ENCODE measurements around the gene TICRR.
"Not testable (repeated sequence)": the region's sequence is repeated elsewhere in the genome, so short reads cannot be mapped to it uniquely, and the experiment has no call there.

Gene TICRR

DNA sequence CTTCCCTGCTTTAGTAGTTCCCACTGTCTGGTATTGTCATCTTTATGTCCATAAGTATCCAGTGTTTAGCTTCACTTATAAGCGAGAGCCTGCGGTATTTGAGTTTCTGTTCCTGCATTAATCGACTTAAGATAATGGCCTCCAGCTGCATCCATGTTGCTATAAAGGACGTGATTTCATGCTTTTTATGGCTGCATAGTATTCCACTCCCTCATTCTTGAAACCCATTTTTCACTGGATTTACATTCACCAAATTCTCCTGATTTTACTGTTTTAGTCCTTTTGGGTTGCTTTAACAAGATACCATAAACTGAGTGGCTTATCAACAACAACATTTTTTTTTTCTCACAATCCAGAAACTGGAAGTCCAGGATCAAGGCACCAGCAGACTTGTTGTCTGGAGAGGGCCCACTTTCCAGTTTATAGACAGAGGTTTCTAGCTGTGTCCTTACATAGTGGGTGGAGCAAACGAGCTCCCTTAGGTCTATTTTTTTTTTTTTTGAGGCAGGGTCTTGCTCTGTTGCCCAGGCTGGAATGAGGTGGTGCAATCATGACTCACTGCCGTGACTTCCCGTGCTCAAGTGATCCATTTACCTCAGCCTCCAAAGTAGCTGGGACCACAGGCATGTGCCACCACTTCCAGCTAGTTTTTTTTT, 6.1 kb upstream of the TICRR start:
- DNase-seq (ENCODE audit: low read depth in 3 of 3): no peak

DNA sequence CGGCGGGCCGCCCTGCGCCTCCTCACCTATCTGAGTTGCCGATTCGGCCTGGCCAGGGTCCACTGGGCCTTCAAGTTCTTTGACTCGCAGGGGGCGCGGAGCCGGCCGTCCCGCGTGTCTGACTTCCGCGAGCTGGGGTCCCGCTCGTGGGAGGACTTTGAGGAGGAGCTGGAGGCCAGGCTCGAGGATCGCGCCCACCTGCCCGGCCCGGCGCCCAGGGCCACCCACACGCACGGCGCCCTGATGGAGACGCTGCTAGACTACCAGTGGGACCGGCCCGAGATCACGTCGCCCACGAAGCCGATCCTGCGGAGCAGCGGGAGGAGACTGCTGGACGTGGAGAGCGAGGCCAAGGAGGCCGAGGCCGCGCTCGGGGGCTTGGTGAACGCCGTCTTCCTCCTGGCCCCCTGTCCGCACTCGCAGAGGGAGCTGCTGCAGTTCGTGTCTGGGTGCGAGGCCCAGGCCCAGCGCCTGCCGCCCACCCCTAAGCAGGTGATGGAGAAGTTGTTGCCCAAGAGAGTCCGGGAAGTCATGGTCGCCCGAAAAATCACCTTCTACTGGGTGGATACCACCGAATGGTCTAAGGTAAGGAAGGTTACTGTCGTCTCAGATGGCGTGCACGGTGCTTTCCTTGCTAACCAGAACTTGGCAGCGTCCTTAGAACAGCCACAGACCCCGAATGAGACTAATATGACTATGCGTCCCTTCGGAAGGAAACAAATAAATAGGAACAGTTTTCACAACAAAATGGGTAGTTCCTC, 567 bp downstream of the TICRR start:
- no peak for DNase-seq (ENCODE audit: low read depth in 3 of 3)

DNA sequence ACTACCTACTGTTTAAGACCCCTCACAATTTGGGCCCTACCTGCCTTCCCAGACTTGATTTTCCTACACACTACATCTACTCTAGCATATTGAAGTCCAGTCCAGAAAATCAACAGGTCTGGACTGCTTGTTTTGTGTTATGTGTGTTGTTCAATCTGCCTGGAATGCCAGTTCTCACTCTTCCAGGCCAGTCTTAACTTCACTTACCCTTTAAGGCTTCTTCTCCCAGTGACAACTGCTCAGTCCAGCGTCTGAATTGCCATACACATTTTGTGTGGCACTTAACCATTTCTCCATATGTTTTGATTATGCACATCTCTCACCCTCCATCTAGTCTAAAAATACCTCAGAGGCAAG, 1.1 kb downstream of the TICRR start:
- DNase-seq (ENCODE audit: low read depth in 3 of 3): no peak

DNA sequence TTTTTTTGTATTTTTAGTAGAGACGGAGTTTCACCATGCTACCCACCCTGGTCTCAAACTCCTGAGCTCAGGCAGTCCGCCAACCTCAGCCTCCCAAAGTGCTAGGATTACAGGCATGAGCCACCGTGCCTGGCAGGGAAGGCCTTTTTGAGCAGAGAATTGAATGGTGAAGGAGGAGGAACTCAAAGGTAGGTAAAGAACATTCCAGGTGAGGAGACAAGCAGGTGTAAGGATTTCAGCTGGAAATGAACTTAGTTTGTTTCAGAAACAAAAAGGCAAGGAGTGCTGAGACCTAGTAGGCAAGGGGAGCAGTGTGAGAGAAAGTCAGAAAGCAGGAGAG, 2.5 kb downstream of the TICRR start:
- no peak for DNase-seq (ENCODE audit: low read depth in 3 of 3)

DNA sequence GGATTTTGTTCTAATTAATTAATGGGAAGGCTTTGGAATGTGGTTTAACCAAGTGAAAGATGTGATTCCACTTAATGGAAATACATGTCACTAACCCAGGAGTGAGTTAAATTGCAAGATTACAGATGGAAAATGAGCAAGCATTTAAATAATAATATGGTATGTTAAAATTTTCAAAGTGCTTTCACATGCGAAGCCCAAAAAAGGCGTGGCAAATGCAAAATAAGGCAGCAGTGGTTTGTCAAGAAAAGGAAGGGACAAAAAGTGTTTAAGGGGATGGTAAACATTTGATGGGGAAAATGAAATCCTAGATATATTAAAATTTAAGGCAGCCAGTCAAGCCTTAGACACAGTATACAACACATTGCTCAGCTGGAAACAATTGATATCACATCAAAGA, 2.9 kb downstream of the TICRR start:
- DNase-seq (ENCODE audit: low read depth in 3 of 3): no peak

DNA sequence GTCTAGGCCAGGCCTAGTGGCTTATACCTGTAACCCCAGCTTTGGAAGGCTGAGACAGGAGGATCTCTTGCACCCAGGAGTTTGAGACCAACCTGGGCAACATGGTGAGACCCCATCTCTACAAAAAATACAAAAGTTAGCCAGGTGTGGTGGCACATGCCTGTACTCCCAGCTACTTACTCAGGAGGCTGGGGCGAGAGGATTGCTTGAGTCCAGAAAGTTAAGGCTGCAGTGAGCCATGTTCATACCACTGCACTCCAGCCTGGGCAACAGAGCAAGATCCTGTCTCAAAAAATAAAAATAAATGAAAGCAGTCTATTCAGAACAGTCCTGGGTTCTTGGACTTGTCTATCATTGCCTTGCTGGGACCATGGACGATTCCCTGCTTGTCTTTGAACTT, 5.5 kb downstream of the TICRR start:
- DNase-seq (ENCODE audit: low read depth in 3 of 3): not testable (repeated sequence)

DNA sequence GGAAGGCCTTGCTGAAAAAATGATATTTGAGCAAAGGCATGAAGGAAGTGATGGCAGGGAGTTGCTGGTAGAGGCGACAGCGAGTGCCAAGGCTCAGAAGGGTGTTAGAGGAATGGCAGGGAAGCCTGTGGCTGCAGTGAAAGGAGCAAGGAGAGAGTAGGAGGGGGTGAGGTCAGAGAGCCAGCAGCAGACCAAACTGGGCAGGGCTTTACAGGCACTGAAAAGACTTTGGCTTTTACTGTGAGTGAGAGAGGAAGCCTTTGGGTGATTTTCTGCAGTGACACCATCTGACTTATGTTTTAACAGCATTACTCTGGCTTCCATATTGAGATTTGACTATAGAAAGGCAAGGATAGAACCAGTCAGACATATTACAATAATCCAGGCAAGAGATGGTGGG, 11.4 kb downstream of the TICRR start:
- DNase-seq (ENCODE audit: low read depth in 3 of 3): no peak

DNA sequence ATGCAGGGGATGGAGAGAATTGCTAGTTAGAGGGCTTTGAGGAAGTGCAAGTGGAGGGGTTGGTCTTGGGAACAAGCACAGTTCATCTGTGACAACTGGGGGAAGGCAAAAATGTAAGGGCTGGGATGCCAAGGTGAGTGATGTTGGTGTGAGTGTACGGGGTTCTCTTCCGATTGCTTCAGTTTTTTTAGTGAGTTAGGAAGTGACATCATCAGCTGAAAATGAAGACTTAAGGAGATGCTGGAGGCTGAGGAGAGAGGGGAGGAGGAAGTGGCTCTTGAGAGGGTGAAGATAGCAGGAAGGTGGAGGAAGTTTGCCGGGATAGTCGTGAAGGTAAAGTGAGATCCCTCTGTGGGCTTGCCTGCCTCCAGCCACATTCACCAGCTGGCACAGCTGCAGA, 12.7 kb downstream of the TICRR start:
- no peak for DNase-seq (ENCODE audit: low read depth in 3 of 3)

DNA sequence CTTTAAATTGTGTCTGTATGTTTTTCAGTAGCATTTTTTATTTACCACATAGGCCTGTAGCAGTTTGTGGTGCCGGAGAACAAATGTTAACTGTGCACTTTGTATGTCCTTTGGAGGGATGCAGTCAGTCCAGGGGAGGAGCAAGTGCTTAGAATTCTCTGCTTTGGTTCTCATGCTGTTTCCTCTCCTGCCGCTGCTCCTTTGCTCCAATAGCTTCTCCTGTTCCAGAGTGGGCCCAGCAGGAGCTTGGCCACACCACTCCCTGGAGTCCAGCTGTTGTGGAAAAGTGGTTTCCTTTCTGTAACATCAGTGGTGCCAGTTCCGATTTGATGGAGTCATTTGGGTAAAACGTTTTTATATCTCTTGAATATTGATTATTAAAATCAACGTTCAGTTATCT, 16.6 kb downstream of the TICRR start:
- DNase-seq (ENCODE audit: low read depth in 3 of 3): no peak

DNA sequence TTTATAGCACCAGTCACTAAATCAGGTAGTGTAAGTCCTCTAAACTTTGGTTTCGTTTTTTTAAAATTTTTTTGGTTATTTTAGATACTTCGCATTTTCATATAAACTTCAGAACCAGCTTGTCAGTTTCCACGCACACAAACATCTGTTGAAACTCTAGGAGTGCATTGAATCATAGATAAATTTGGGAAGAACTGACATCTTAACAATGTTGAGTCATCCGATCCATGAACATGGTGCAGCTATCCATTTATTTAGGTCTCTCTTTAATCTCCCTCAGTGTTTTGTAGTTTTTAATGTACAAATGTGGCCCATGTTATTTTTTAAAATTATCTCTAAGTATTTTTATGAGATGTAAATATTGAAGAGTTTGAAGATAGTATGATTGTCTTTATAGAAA, 17.7 kb downstream of the TICRR start:
- no peak for DNase-seq (ENCODE audit: low read depth in 3 of 3)

DNA sequence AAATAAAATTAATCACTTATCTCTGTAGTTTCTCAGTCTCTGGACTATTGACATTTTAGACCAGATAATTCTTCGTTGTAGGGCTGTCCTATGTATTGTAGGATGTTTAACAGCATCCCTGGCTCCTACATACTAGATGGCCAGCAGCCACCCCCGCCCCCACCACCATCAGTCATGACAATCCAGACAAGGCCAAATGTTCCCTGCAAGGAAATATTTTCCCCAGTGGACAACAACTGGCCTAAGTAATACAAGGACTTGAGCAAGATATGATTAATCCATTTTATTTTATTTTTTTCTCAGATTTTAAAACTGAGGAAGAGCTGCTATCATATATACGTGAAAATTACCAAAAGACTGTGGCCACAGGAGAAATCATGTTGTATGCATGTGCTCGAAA, 23.8 kb downstream of the TICRR start:
- no peak for DNase-seq (ENCODE audit: low read depth in 3 of 3)

DNA sequence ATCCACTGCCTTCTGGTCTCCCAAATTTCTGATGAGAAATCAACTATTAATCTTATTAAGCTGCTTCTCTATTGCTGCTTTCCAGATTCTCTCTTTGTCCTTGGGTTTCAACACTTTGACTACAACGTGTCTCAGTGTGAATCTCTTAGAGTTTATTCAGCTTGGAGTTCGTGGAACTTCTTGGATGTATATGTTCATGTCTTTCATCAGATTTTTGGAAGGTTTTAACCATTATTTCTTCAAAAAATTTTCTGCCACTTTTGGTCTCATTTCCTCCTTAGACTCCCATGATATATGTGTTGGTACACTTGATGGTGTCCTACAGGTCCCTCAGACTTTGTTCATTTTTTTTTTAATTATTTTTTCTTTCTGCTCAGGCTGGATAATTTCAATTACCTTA, 36.0 kb downstream of the TICRR start:
- DNase-seq (ENCODE audit: low read depth in 3 of 3): no peak

DNA sequence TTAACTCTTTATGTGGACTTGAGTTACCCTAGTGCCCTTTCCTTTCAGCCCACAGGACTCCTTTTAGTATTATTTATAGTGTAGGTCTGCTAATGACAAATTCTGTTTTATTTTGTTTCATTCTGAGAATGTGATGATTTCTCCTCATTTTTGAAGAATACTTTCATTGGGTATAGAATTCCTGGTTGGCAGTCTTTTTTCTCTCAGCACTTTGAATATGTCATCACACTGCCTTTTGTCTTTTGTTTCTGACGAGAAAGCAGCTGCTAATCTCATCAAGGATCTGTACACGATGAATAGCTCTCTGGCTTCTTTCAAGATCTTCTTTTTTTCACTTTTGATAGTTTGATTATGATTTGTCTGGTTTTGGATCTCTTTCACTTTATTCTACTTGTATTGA, 37.8 kb downstream of the TICRR start:
- DNase-seq (ENCODE audit: low read depth in 3 of 3): no peak

DNA sequence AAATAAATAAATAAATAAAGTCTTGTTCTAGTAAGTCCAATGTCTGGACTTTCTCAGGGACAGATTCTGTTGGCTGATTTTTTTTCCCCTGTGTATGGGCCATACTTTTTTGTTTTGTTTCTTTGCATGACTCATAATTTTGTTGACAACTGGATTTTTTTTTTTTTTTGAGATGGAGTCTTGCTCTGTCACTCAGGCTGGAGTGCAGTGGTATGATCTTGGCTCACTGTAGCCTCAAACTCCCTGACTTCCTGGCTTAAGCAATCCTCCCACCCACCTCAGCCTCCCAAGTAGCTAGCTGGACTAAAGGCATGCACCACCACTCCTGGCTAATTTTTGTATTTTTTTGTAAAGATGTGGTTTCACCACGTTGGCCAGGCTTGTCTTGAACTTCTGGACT, 38.9 kb downstream of the TICRR start:
- no peak for DNase-seq (ENCODE audit: low read depth in 3 of 3)

DNA sequence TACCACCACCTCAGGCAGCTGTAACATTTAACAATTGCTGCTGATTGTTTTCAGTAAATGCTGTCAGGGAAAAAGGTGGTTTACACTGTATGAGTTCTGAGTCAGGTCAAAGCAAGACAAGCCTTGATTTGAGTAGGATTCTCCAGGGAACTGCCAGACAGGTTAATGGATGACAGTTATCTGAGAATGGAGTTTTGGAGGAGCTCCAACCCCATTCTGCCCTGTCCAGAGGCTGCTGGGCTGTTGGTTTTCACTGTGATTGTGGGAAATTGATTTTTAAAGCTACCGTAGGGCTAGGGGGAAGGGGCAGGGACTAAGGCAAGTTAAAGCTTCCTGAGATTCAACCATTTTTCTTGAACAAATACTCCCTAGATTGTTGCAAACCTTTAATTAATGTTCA, 39.9 kb downstream of the TICRR start:
- DNase-seq (ENCODE audit: low read depth in 3 of 3): no peak

DNA sequence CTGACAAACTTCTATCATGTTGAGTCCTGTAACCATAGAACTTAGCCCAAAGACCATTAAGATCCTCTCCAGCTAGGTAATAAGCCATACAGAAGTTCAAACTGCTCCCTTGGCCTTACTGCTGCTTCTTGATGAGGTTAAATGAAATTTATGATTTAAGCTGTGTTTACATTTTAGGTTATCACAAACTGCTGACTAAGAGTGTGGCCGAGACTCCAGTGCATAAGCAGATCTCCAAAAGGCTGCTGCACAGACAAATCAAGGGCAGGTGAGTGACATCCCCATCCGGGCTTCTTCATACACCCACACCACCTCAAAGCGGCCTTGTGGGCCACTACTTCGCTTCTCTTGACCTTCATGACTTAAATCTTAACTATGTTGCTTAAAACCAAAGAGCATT, 41.0 kb downstream of the TICRR start:
- DNase-seq (ENCODE audit: low read depth in 3 of 3): no peak

DNA sequence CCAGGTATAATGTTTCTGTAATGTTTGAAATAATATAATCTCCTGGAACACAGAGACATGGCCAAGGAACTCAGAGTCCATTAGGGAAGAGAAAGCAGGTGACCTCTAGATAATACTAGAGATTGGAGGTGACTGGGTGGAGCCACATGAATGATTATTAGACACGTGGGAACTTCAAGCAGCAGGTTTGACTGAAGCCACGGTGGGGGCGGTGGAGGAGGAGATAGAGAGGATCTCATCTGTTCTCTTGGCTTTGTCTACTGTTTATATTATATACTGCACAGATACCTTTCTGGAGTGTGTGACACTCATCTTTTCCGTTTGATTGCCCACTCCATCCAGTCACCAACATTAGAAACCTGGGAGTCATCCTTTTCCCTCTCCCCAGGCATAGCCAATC, 46.3 kb downstream of the TICRR start:
- DNase-seq (ENCODE audit: low read depth in 3 of 3): no peak

DNA sequence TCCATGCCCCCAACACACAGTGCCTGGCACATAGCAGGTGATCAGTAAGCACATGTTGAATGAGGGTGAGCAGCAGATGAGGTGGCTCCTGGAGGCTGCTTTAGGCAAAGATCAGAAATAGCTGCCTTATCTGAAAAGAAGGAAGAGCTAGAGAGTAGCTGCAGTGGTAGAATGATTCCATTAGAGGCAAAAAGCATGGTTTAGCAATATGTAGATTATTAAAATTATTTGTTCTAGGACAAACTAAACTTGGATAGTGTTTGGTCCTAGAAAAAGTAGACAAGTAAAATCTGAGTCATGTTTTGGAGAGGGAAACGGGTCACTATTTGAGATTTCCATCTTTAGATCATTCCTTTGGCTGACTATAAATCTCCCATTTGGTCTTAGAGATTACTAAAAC, 47.9 kb downstream of the TICRR start:
- DNase-seq (ENCODE audit: low read depth in 3 of 3): no peak

DNA sequence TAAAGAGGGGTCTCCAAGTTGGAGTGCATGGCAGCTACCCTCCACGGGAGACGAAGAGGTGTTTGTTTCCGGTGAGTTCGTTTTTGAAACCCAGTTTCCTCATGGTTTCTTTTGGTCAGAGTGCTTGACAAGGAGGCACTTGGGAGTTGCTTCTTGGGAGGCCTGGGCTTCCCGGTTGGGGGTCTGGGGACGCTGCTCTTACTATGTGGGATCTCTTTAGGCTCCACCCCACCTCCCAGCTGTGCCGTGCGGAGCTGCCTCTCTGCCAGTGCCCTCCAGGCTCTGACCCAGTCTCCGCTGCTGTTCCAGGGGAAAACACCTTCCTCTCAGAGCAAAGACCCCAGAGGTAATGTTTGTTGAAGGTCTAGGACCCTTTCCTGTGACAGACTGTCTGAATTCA, 50.4 kb downstream of the TICRR start:
- DNase-seq (ENCODE audit: low read depth in 3 of 3): no peak

DNA sequence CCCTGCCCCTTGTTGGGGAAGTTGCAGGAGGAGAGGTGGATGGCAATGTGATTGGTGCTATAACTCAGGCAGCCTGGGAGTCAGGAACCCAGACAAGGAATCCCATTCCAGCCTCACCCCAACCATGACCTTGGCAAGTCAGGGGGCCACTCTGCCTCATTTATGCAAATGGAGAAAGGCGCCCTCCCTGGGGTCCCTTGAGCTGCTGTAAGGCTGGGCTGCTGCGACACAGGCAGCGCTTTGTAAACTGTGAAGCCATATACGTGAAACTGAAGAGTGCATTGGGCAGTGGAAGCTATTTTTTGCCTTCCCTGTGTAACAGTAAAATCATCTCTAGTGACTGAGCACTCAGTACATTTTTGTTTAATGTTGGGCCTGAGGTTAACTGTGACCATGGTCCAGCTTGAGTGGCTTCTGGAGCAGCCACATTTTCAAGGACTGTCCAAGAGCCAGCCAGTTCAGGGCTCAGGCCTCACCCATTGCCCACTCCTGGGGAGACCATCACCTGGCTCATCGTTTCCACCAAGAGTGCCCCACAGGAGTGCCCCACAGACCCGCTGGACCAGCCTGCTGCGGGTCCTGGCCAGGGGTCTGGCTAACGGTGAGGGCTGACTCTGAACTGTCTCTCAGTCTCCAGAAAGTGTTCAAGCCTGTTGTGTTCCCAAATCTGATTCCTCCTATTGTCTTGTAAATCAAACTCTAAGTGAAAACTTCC, 52.1 kb downstream of the TICRR start:
- DNase-seq (ENCODE audit: low read depth in 3 of 3): no peak

DNA sequence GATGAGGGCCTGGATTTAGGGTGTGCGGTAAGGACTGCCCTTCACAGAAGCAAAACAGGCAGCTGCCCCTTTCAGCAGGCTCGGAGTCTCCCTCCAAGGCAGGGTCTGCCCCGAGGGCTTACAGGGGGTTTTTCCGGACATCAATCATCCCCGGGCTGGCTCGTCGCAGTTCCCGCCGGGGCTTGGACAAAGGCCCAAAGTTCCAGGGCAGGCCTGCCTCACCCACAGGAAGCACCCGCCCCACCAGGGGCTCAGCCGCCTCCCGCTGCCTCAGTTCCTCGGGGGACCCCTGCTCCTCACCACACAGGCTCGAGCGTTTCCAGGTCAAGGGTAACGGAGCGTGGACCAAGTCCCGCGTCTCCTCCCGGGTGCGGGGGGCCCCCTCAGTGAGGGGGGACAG, 53.0 kb downstream of the TICRR start:
- no peak for DNase-seq (ENCODE audit: low read depth in 3 of 3)

DNA sequence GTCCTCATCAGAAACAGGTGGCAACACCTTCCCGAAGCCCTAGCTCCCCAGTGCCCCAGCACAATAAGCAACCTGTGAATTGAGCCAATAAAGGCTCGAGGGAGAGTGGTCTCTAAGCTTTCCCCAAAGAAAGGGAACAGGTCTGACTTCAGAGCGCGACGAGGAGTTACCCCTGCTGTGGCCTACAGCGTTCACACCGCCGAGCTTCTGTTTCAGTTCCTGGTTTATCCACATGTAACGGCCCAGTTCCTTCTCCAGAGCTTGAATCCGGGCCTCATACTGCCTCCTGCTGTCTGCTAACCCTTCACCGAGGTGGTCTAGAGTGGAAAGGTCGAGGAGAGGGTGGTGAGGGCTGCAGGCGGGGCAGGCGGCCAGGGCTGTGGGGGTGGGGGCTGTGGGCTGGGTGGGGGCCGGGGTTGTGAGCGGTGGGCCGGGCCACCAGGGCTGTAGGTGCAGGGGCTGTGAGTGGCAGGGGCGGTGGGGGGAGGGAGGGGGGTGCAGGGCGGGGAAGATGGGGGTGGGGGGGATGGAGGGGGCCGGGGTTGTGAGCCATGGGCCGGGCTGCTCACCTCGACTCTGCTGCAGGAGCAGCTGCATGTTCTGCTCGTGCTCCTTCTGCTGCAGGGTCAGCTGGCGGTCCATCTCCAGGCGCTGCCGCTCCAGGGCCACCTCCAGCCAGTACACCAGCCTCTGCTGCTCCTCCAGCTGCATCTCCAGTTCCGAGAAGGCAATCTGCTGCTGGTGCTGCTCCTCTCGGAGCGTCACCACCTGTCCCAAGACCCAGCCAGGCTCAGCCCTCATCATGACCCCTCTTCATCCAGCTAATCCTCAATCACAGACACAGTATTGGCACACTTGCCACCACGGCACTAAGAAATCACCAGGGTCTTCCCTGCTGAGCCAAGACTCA, 53.8 kb downstream of the TICRR start:
- DNase-seq (ENCODE audit: low read depth in 3 of 3): no peak

Data from stimulated activated CD4-positive, alpha-beta T cell treated with anti-CD3 and anti-CD28 coated beads, TNF-alpha, amount 100 ng/mL, for 4 hours (primary cell).